Dedifferentiated amniotic fluid mesenchymal stem cell (primary cell): Measurements from ENCODE around the gene FUBP1.
"Not testable (repeated sequence)": the region's sequence is repeated elsewhere in the genome, so short reads cannot be mapped to it uniquely, and the experiment has no call there.

Experiments used
- DNase-seq: peaks from one replicate; pipeline ENCODE4 v3.0.0-alpha.2; 2016; ENCODE audit errors: extremely low spot score

The FUBP1 gene

DNA sequence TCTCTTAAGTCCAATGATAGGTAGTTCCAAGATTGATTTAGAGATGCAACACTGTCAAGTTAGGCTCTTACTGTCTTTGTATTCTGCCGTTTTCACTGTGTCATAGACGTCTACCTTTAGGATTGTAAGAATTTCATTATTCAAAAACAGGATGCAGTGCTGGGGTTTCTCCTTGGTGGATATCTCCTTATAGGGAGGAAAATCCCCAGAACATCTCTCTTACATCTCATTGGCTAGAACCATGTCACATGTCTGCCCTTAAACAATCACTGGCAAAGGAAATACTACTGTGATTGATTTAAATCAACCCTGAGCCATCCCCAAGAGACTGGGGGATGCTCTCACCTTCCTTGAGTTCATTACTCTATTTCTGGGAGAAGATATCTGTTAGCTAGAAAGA is 10.9 kb upstream of the FUBP1 start:
- DNase-seq = no peak

DNA sequence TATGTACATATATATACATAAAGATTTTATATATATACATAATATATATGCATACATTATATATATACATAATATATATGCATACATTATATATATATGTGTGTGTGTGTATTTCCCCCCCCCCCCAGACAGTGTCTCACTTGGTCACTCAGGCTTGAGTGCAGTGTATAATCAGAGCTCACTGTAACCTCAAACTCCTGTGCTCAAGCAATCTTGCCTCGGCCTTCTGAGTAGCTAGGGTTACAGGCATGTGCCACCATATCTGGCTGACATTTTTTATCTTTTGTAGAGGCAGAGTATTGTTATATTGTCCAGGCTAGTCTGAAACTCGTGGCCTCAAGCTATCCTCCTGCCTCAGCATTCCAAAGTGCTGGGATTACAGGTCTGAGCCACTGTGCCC is 9.0 kb upstream of the FUBP1 start:
- no peak for DNase-seq

DNA sequence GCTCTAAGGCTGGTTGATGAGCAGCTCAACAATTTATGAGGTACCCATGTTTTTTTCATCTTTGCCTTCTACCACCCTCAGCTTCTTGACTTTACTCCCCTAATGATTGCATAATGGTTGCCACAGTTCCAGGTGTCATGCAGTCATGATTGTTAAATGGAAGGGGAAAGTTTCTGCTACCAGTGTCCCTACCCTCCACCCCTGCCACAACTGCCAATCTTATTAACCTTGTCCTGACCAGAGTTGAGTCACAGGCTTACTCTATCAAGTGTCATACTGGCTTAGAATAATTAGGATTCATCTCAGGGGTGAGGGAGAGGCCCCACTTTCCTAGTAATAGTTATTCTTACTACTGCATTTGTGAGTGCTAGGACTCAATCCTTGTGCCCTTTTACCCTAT is 7.9 kb upstream of the FUBP1 start:
- no peak for DNase-seq

DNA sequence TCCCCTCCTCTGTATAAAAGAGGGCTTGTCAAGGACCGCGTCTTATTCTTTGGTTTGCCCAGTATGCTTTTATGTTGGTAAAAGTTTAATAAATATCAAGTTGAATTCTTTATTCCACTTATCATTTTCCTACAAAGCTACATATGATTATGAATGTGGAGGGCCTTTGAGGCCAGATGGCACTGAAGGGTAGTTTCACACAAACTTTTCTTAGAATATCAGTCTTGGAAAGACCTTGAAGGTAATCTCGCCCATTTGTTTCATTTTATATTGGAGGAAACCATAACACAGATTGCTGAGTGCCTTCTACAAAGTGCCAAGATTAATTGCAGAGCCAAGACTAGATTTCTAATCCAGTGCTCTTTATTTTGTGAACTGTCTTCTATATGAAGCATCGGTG is 5.8 kb upstream of the FUBP1 start:
- DNase-seq = no peak

DNA sequence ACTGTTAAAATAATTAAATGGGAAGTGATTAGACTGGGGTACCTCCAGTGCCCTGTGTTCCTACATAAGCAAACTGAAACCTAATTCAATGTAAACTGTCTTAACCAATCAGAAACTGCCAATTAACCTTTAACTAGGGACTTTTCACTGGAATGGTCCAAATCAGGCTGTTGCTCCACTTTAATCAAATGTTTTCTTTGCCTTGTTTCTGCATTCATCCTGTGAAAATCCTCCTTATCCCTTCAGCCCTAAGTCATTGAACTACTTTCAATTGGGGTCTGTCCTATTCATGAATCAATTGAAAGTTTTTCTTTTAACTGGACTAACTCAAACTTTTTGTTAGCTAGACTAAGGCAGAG is 5.1 kb upstream of the FUBP1 start:
- DNase-seq = no peak

DNA sequence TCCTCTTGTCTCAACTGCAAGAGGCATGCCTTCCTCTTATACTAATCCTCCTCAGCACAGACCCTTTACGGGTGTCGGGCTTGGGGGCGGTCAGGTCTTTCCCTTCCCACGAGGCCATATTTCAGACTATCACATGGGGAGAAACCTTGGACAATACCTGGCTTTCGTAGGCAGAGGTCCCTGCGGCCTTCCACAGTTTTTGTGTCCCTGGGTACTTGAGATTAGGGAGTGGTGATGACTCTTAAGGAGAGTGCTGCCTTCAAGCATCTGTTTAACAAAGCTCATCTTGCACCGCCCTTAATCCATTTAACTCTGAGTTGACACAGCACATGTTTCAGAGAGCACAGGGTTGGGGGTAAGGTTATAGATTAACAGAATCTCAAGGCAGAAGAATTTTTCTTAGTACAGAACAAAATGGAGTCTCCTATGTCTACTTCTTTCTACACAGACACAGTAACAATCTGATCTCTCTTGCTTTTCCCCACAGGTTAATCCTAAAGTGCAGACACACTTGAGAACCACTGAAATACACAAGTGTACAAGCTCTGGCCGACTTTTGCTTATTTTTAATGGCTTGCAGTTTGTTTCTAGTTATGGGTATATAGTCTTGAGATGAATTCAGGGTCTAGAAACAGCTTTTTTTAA is 4.6 kb upstream of the FUBP1 start:
- DNase-seq = not testable (repeated sequence)

DNA sequence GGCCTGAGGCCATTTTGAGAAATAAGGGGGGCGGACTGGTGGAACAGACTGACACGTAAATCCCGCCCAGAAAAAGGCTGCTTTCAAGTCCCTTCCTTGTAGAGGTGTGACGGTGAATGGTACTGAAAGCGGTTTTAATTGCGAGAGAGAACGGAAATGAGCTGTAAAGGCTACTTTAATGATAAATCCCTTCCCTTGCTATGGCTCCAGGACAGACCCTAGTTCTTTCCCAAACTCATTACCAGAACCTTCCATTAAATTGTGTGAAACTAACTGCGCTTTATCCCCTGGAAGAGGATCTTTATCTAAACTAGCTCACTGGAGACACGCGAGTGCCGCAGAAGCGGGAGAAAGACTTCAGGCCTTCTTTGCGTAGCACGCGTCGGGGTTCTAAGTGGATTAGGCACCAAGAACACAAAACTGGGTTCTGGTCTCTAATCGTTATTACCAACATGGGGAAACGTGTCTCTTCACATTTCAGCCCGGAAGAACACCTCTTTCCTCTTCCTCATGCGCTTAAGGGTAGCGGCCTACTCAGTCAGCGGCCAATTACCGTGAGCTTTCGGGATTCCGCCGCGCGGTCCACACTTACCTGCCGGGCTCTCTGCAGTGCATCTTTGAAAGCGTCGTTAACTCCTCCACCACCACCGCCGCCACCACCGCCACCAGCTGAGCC is 441 bp downstream of the FUBP1 start:
- DNase-seq = no peak

DNA sequence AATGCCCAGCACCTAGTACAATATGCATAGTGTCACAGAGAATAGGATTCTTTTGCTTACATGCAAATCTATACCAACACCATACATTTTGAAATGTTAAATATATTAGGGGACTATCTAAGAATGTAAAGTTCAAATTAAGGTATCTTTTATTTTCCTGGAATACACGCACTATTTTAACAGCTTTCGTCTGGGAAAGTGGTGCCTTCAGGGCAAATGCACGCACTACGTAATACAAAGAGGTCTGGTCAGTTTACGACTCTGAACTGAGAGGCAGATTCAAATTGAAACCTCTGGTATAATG is 931 bp downstream of the FUBP1 start:
- peak; percentile 92 for DNase-seq

DNA sequence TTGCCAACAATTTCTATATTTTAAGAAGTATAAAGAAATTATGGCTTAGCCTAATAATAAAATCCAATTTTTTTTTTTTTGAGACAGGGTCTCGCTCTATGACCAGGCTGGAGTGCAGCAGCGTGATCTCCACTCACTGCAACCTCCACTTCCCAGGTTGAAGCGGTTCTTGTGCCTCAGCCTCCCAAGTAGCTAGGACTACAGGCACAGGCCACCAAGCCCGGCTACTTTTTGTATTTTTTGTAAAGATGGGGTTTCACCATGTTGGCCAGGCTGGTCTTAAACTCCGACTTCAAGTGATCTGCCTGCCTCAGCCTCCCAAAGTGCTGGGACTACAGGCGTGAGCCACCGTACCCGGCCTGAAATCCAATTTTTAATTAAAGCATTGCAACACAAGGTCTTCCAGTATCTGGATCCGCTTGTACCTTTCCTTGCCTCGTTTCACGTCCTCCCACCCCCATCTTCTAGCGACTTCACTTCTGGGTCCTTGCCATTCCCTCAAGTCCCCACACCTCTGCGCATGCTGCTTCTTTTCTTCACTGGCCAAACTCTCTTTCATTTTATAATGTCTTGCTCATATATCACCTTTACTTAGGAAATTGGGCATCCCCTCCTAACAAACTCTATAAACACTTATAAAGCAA is 2.3 kb downstream of the FUBP1 start:
- DNase-seq = no peak

DNA sequence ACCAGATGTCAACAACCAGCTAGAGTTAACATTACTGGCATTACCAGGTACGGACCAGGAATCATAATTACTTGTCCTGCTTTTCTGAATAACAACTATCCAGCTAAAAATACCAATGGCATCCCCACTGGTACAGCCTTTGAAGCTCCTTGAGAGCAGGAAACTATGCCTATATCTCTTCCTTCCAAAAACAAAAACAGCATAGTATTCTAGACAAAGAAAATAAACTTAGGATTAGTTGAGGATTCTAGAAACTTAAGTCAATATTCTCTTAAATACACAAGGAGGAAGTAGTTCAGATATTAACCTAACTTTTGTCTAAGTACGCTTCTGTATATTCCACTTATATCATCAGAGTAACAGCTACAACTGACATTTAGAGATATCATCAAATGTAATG is 3.0 kb downstream of the FUBP1 start:
- no peak for DNase-seq

DNA sequence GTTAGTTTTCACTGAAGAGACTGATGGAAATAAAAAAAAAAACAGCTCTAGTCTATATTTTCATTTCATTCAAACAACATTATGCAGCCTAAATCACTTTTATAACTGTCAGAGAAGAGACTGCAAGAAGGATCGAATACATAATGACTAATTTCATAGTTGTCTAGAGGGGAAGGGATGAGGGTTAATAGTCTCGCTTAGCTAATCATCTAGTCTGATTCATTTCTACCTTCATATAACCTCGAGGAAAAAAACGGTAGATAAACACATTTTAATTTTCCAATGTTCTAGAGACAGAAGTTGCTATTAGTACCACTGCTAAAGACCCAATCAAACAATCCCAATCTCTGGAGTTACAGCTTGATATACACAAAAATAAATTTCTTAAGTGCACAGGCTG is 3.5 kb downstream of the FUBP1 start:
- no peak for DNase-seq

DNA sequence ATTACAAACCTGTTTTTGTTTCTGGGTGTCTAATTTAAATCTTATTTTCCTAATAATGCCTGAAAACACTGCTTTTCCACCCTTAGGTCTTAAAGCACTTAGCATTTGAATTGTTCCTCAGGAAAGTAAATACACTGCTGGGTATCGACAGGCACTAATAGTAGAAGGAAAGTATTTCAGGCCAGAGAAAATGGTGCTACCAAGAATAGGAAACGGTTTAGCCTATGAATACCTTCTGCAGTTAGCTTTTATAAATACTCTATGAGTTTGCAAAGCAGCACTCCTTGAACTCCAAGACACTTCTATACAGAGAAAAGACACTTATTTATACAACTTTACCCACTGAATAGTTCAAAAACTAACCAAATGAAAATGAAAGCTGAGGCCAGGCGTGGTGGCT is 6.8 kb downstream of the FUBP1 start:
- DNase-seq = no peak

DNA sequence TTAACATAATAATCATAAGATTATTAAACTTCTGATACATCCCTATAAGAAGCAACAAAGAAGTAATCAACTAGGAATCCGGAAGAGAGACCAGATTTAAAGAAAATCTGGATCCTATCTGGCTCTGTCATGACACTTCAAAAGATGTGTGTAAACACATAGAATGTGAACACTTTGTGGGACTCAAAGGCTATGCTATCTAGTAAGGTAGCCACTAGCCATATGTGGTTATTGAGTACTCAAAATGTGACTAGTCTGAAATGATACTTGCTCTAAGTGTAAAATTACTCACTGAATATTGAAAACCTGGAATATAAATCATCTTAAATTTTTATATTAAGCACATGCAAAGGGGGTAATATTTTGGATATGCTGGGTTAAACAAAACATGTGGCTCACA is 8.7 kb downstream of the FUBP1 start:
- no peak for DNase-seq

DNA sequence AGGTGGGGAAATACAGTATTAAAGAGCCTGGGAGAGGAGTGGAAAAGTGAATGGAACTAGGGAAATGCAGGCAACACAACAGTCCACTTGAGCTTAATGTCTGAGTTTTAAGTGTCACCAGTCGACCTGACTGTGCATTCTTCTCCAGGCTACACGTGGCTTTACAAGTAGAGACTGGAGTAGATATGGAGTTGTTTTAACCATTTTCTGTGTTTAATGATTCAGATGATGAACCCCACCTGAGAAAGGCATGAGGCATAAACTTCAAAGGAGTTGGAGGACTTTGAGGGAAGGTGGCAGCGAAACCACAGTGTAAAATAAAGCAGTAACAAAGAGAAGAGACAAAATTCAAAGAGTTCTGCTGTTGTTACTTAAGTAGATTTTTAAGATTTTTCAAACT is 12.6 kb downstream of the FUBP1 start:
- DNase-seq = no peak

DNA sequence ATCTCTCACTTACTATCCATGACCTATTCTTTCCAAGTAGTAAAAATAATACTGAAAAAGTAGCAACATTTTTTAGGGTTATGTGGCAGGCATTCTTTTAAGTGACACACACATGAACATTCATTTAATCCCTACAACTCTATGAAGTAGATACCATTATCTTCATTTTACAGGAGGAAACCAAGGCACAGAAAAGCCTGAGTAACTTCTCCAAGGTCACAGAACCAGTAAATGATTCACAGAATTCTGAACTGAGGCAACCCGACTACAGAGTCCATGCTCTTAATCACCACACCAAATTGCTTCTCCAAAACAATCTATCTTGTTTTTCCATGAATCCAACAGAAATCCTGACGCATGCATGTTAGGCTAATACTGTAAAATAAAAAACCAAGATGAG is 17.5 kb downstream of the FUBP1 start:
- no peak for DNase-seq

DNA sequence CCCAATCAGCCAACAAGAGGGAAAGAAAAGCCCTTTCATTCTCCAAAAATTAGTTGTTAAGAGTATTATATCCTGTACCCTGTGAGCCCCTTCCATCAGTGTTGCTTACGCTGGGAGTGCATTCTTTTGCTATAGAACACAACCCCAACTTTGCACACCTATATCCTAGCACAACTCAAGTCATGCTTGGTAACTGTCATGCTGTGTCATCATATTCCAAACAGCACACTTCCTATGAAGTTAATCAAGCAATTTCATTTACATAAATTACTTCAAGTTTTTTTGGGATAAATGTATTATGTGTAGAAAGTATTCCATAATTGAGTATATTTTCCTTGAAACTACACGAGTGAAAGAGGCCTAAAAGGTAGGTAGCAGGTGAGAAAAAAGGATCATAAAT is 20.0 kb downstream of the FUBP1 start:
- no peak for DNase-seq

DNA sequence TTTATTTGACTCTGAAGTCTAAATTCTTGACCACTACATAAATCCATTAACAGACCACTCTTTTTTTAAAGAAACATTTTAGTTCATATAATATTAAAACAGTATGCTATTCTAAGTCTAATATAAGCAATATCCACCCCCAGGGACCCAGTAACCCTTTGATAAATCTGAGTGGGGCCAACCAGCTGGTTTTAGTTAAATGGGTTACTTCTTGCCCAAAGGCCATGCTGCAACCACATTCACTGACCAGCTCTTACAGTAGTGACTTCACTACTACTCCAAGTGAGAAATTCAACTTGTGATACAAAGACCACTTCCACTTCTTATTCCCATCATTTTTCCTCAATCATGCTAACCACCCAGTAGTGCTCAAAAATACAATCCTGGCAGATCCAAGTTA is 20.5 kb downstream of the FUBP1 start:
- DNase-seq = no peak

DNA sequence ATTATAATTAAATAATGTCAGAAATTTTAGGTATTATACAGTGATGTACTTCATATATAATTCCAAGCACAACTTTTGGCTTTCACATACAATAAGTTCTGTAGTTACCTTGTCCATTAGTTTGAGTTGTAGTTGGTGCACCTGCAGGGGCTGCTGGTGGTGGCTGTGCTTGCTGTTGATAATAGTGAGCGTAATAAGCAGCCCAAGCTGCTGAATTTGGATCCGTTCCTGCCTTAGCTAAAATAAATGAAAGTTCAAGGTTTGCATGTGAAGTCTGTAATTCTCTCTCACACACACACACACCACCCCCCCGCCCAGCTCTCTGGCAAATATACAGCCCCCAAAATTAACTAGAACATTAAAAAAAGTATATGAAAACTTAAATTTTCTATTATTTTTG is 22.4 kb downstream of the FUBP1 start:
- DNase-seq = no peak

DNA sequence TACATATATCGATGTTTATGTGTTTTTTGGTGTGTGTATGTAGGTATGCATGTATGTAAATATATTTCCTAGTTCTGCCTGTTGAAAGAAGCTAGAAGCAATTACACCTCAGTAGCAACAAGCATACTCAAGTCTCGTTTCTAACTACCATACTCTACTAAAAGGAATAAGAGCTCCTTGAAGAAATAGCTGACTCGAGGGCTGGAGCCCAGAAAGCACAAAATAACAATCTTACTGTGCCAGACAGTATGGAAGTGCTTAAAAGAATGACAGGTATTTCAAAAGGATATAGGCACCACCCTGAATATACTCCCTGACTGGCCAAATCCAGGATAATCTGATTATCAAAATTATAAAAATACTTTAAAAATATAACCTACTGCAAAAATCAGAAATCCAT is 23.2 kb downstream of the FUBP1 start:
- no peak for DNase-seq

DNA sequence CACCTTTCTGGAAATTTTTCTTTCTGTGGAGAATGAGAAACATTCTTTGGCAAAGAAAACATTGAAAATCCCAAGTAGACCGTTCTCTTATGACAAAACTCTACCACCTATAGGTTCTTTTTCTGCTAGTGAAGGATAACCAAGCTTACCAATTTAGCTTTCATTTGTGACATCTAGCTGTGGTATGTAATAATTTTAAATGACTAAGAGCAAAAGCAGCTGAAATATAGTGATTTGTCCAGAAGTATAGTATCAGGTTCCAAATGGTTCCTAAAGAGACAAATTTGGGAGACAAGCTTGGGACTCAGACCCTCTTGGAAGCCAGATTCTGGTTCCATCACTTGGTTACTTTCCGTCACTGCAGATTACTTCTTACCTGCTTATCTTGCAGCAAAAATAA is 24.4 kb downstream of the FUBP1 start:
- no peak for DNase-seq

DNA sequence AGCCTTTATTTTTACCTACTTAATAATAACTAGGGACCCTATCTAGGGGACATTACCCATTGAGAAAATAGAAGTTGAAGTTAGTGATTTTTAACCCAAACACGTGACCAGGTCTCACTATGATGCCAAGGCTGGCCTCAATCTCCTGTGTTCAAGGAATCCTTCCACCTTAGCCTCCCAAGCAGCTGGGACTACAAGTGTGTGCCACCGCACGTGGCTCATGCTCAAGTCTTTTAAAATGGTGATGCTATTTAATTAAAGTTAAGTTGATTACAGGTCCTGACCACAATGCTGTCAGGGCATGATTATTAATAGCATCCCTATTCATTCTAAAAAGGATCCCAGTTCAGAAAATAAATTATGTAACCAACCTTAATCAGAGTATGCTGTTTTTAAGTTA is 25.0 kb downstream of the FUBP1 start:
- DNase-seq = no peak

DNA sequence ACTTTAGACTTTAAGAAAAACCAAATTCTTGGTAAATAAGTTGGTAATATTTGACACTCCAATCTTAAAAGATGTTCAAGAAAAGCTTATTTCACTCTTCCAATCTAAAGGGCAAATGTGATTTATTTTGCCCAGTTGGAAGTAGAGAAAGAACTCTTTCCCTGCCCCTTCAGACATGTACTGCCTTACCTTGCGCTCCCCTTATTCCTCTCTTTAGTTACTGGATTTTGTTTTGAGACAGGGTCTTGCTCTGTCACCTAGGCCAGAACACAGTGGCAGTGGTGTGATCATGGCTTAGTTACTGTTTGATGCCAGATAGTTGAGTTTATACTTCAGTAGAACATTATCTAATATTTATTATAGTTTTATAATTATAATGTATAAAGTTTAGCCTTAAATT is 27.5 kb downstream of the FUBP1 start:
- no peak for DNase-seq

DNA sequence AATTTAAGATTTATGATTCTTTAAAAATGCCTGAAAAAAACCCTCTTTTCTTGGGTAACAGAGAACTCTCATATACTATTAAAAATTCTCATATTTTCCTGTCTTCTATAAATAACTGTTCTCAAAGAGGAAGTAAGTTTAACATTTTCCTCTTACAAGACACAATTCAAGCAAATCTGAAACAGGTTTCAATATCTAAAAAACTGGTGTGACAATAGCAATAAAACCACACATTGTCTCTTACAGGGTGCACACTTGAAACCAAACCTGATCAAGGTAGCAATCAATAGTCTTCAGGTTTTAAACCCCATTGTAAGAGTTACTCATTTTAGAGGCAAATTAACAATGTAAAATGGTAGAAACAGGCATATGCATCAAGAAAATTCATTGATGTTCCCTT is 28.0 kb downstream of the FUBP1 start:
- no peak for DNase-seq
